Vagina (tissue), 2 donors: ENCODE measurements around the gene P2RY10.

Experiments
- POLR2A ChIP-seq, 2 donors: fragments of 450-650 bp; IDR thresholded peaks; one replicate each; pipeline ENCODE4 v1.6.1; 2017; ENCODE audit warnings: antibody characterized with exemption in 2 of 2, mild to moderate bottlenecking in 2 of 2, moderate library complexity in 2 of 2
- POLR2AphosphoS5 ChIP-seq, 2 donors: sonication (generic); formaldehyde crosslinking; IDR thresholded peaks; one replicate each; pipeline ENCODE4 v1.9.0; 2017; ENCODE audit warnings: antibody characterized with exemption in 2 of 2, mild to moderate bottlenecking in 2 of 2, low read depth in 1 of 2; ENCODE audit not compliant: insufficient read depth in 1 of 2
- TF ChIP-seq, protein P1 (sequence below), 3 experiments: fragments of 450-650 bp in 2 of 3; fragments of 200-600 bp in 1 of 3; sonication (generic) in 1 of 3; IDR thresholded peaks; one replicate each; pipeline ENCODE4 v1.5.1; 2017 to 2019; ENCODE audit warnings: antibody characterized with exemption in 3 of 3, mild to moderate bottlenecking in 2 of 3, moderate library complexity in 2 of 3

- TF ChIP-seq, protein P1, sequence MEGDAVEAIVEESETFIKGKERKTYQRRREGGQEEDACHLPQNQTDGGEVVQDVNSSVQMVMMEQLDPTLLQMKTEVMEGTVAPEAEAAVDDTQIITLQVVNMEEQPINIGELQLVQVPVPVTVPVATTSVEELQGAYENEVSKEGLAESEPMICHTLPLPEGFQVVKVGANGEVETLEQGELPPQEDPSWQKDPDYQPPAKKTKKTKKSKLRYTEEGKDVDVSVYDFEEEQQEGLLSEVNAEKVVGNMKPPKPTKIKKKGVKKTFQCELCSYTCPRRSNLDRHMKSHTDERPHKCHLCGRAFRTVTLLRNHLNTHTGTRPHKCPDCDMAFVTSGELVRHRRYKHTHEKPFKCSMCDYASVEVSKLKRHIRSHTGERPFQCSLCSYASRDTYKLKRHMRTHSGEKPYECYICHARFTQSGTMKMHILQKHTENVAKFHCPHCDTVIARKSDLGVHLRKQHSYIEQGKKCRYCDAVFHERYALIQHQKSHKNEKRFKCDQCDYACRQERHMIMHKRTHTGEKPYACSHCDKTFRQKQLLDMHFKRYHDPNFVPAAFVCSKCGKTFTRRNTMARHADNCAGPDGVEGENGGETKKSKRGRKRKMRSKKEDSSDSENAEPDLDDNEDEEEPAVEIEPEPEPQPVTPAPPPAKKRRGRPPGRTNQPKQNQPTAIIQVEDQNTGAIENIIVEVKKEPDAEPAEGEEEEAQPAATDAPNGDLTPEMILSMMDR (IDR thresholded peaks at IDR 0.05): no peak
- TF ChIP-seq POLR2A (IDR thresholded peaks at IDR 0.05) (no peak), POLR2AphosphoS5 (IDR thresholded peaks at IDR 0.05; ENCODE audit: insufficient read depth in 1 of 2, low read depth in 1 of 2) (no peak)
Observed at GRCh38 chrX:78944351-78944750, 840 bp upstream of the P2RY10 start.
